Loucy (cell line): ENCODE results near the gene SLIT1.

Experiments used
- H2AFZ ChIP-seq: fragments of 200-600 bp; sonication (generic); 2 replicates; pipeline ENCODE4 v1.6.0; 2016; ENCODE audit warnings: antibody characterized with exemption, mild to moderate bottlenecking, low read length, moderate library complexity
- H3F3A ChIP-seq: fragments of 200-600 bp; 2 replicates; pipeline ENCODE4 v1.6.0; 2016; ENCODE audit warnings: antibody characterized with exemption, low read depth, mild to moderate bottlenecking
- H3K27me3 ChIP-seq: fragments of 200-600 bp; sonication (generic); 2 replicates; pipeline ENCODE4 v1.6.1; 2014; ENCODE audit warnings: low read length, mild to moderate bottlenecking; ENCODE audit not compliant: insufficient read depth, poor library complexity, severe bottlenecking
- H3K36me3 ChIP-seq: fragments of 200-600 bp; sonication (generic); 2 replicates; pipeline ENCODE4 v1.6.1; 2016; ENCODE audit warnings: low read length; ENCODE audit not compliant: insufficient read depth
- H3K4me1 ChIP-seq: fragments of 200-600 bp; sonication (generic); 2 replicates; pipeline ENCODE4 v1.5.1; 2014; ENCODE audit warnings: low read length, mild to moderate bottlenecking; ENCODE audit not compliant: insufficient read depth, poor library complexity, severe bottlenecking
- H3K4me2 ChIP-seq: fragments of 200-600 bp; sonication (generic); 2 replicates; pipeline ENCODE4 v1.6.0; 2014; ENCODE audit warnings: antibody characterized with exemption, low read length, low read depth, mild to moderate bottlenecking; ENCODE audit not compliant: poor library complexity, severe bottlenecking
- H3K4me3 ChIP-seq: fragments of 200-600 bp; sonication (generic); 2 replicates; pipeline ENCODE4 v1.5.1; 2014; ENCODE audit warnings: low read length, mild to moderate bottlenecking, mixed read lengths; ENCODE audit not compliant: poor library complexity, severe bottlenecking
- H3K79me2 ChIP-seq: fragments of 200-600 bp; sonication (generic); 2 replicates; pipeline ENCODE4 v1.6.1; 2014; ENCODE audit warnings: low read length; ENCODE audit not compliant: insufficient read depth
- H3K9ac ChIP-seq: fragments of 200-600 bp; sonication (generic); 2 replicates; pipeline ENCODE4 v1.6.0; 2014; ENCODE audit warnings: mild to moderate bottlenecking, low read depth, low read length, moderate library complexity; ENCODE audit not compliant: poor library complexity, severe bottlenecking
- H3K9me2 ChIP-seq: fragments of 200-600 bp; sonication (generic); replicated peaks from 2 replicates; pipeline ENCODE4 v1.6.1; 2016; ENCODE audit warnings: low read depth, low read length, mixed read lengths
- H3K9me3 ChIP-seq: fragments of 200-600 bp; sonication (generic); 2 replicates; pipeline ENCODE4 v1.6.1; 2014; ENCODE audit warnings: mild to moderate bottlenecking, antibody characterized with exemption, low read length, low read depth; ENCODE audit not compliant: insufficient read depth
- H4K20me1 ChIP-seq: fragments of 200-600 bp; sonication (generic); 2 replicates; pipeline ENCODE4 v1.6.0; 2014; ENCODE audit warnings: antibody characterized with exemption, low read length, mild to moderate bottlenecking; ENCODE audit not compliant: insufficient read depth, poor library complexity, severe bottlenecking
- EZH2phosphoT487 ChIP-seq: fragments of 200-600 bp; IDR thresholded peaks from 2 replicates; pipeline ENCODE4 v1.6.1; 2018; ENCODE audit warnings: antibody characterized with exemption, mild to moderate bottlenecking, moderate library complexity, borderline replicate concordance
- TF ChIP-seq, protein P1 (sequence below): fragments of 200-600 bp; sonication (generic); conservative IDR thresholded peaks from 2 replicates; pipeline ENCODE4 v1.5.1; 2014; ENCODE audit warnings: mild to moderate bottlenecking, antibody characterized with exemption, low read length

SLIT1 gene

DNA sequence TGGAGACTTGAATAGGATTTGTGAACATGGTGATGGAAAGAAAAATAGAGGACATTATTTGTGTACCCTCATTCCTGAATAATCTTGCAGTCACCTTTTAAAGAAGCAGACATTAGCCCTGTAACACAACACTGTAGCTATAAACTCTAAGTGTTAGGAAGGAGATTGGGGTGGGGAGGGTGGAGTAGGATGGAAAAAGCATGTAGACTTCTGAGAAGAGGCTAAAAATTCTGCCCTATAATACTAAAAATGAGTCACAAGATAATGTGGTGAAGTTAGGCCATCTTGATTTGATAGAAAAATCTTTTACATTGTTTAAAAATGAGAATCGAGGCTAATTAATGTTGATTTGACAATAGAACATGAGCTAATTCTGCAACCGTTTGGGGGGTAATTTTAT lies 224.9 kb downstream of the SLIT1 start:
- H3K27me3 ChIP-seq = no peaks in the 10 kb centered on the region

DNA sequence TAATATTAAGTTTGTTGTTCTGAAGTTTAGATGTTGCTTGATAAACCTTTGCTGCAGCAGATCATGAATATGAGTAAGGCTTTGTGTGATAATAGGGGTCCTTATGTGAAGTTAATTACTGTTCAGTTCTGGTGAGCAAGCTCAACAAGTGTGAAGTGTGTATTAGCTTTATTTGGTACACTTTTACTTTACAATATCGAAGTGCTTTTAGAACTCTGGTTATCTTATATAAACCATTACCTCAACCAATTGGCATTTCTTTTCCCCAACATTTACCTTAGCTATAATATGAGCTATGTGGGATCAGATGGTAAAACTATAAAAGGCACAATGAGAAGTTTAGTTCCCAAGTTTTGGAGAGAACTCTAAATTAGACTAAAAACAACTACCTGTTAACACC lies 226.0 kb downstream of the SLIT1 start:
- Histone ChIP-seq H3K36me3 (peaks cover 42% of the 10 kb centered on the region), H3K4me2 (no peak overlapping the region), H3K79me2 (no peaks in the 10 kb centered on the region; the same call in 1 of the 2 replicates), H3K27me3 (no peaks in the 10 kb centered on the region), H2AFZ (no peak overlapping the region), H3K9ac (no peak overlapping the region), H3K9me3 (no peaks in the 10 kb centered on the region), H3K9me2 (no peaks in the 10 kb centered on the region), H3K4me3 (no peak overlapping the region), H3K4me1 (no peaks in the 10 kb centered on the region), H3F3A (no peaks in the 10 kb centered on the region), H4K20me1 (no peaks in the 10 kb centered on the region)
- TF ChIP-seq, protein P1, sequence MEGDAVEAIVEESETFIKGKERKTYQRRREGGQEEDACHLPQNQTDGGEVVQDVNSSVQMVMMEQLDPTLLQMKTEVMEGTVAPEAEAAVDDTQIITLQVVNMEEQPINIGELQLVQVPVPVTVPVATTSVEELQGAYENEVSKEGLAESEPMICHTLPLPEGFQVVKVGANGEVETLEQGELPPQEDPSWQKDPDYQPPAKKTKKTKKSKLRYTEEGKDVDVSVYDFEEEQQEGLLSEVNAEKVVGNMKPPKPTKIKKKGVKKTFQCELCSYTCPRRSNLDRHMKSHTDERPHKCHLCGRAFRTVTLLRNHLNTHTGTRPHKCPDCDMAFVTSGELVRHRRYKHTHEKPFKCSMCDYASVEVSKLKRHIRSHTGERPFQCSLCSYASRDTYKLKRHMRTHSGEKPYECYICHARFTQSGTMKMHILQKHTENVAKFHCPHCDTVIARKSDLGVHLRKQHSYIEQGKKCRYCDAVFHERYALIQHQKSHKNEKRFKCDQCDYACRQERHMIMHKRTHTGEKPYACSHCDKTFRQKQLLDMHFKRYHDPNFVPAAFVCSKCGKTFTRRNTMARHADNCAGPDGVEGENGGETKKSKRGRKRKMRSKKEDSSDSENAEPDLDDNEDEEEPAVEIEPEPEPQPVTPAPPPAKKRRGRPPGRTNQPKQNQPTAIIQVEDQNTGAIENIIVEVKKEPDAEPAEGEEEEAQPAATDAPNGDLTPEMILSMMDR = no peak
- TF ChIP-seq EZH2phosphoT487 = no peak

More for the DNA sequence above, 224.9 kb downstream of the SLIT1 start:
- no peak for TF ChIP-seq EZH2phosphoT487
- TF ChIP-seq, protein P1 = no peak
- H3K4me3 ChIP-seq = no peak overlapping the region
- H3K36me3 ChIP-seq = peaks cover 31% of the 10 kb centered on the region
- no peak overlapping the region for H2AFZ ChIP-seq
- H3K9me2 ChIP-seq = no peaks in the 10 kb centered on the region
- no peaks in the 10 kb centered on the region for H3K9me3 ChIP-seq
- H3K4me1 ChIP-seq = no peaks in the 10 kb centered on the region
- no peaks in the 10 kb centered on the region; the same call in 1 of the 2 replicates for H3K79me2 ChIP-seq
- H3K9ac ChIP-seq = no peak overlapping the region
- no peaks in the 10 kb centered on the region for H4K20me1 ChIP-seq
- H3K4me2 ChIP-seq = no peak overlapping the region
- H3F3A ChIP-seq = no peaks in the 10 kb centered on the region

GRCh38 chr10:96958071-96958470 lies 227.7 kb downstream of the SLIT1 start:
- TF ChIP-seq, protein P1 = no peak
- TF ChIP-seq EZH2phosphoT487 = no peak
- Histone ChIP-seq H3K9me3 (no peaks in the 10 kb centered on the region), H3F3A (no peaks in the 10 kb centered on the region), H3K4me1 (no peaks in the 10 kb centered on the region), H3K9ac (no peak overlapping the region), H3K36me3 (peaks cover 58% of the 10 kb centered on the region), H3K4me3 (no peak overlapping the region), H3K9me2 (no peaks in the 10 kb centered on the region), H3K79me2 (no peaks in the 10 kb centered on the region; the same call in 1 of the 2 replicates), H2AFZ (no peak overlapping the region), H3K4me2 (no peak overlapping the region), H4K20me1 (no peaks in the 10 kb centered on the region), H3K27me3 (no peaks in the 10 kb centered on the region)
